Fibroblast of pulmonary artery (primary cell): ENCODE data around the gene TAOK2.

Source experiments
- DNase-seq: peaks from one replicate; pipeline ENCODE4 v3.0.0-alpha.2; 2010; ENCODE audit warnings: low read depth
- H3K4me3 ChIP-seq: replicated peaks from 2 replicates; pipeline ENCODE4 v1.5.1; 2011; ENCODE audit warnings: low read depth, mild to moderate bottlenecking, control low read depth, low read length, moderate library complexity
- CTCF ChIP-seq: IDR thresholded peaks from 2 replicates; pipeline ENCODE4 v1.5.1; 2011; ENCODE audit warnings: mild to moderate bottlenecking, control low read depth, low read length, inconsistent platforms; ENCODE audit errors: missing control alignments

Gene TAOK2

GRCh38 chr16:29971304-29971703 lies 2.4 kb upstream of the TAOK2 start:
- DNase-seq: no peak
- TF ChIP-seq CTCF: no peak
- no peak overlapping the region for H3K4me3 ChIP-seq

GRCh38 chr16:29972500-29972899 lies 1.2 kb upstream of the TAOK2 start:
- DNase-seq: no peak
- no peak for TF ChIP-seq CTCF
- no peak overlapping the region for H3K4me3 ChIP-seq

- H3K4me3 ChIP-seq: no peak overlapping the region
- no peak for TF ChIP-seq CTCF
- no peak for DNase-seq
These were observed 680 bp upstream of the TAOK2 start for GRCh38 chr16:29972992-29973383.

GRCh38 chr16:29974291-29975133 lies 844 bp downstream of the TAOK2 start:
- peak; percentile 32 for DNase-seq
- TF ChIP-seq CTCF: no peak
- H3K4me3 ChIP-seq: peak overlapping the region; percentile 93

- DNase-seq: no peak
- H3K4me3 ChIP-seq: peak overlapping the region; percentile 93
- no peak for TF ChIP-seq CTCF
These were observed 1.5 kb downstream of the TAOK2 start for GRCh38 chr16:29975134-29975538.

GRCh38 chr16:29975811-29976511 lies 2.3 kb downstream of the TAOK2 start:
- DNase-seq: peak; percentile 21
- H3K4me3 ChIP-seq: peak overlapping the region; percentile 93
- no peak for TF ChIP-seq CTCF
